Activated CD4-positive, alpha-beta T cell treated with anti-CD3 and anti-CD28 coated beads, Interleukin-10, Interleukin-2, amounts not matched to agents 100 ng/mL and 50 ng/mL, durations not matched to agents 16 hours and 8 hours (primary cell): Measurements from ENCODE around the gene TEKT3.

ENCODE experiments used
- DNase-seq: peaks from one replicate; pipeline ENCODE4 v3.0.0-alpha.2; 2020

TEKT3 gene

GRCh38 chr17:15289285-15290183 lies 51.9 kb downstream of the TEKT3 start:
- DNase-seq, result no peak

DNA sequence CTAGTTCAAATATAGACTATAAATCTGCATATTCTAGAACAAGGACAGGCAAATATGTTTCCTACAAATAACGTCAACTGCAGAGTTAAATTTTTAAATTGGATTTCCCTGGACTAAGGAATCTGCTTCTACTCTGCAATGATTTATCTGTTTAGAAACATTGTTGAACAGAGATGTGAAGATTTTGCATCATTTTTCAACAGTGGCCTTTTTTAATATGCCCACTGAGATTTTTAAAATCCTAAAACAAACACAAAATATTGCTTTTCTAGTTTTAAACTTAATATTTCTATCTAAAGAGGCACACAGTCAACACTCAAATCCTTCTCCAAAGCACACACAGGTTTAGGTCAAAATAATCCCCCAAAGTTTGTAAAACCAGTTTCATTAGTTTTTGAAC lies 52.5 kb downstream of the TEKT3 start:
- no peak for DNase-seq

DNA sequence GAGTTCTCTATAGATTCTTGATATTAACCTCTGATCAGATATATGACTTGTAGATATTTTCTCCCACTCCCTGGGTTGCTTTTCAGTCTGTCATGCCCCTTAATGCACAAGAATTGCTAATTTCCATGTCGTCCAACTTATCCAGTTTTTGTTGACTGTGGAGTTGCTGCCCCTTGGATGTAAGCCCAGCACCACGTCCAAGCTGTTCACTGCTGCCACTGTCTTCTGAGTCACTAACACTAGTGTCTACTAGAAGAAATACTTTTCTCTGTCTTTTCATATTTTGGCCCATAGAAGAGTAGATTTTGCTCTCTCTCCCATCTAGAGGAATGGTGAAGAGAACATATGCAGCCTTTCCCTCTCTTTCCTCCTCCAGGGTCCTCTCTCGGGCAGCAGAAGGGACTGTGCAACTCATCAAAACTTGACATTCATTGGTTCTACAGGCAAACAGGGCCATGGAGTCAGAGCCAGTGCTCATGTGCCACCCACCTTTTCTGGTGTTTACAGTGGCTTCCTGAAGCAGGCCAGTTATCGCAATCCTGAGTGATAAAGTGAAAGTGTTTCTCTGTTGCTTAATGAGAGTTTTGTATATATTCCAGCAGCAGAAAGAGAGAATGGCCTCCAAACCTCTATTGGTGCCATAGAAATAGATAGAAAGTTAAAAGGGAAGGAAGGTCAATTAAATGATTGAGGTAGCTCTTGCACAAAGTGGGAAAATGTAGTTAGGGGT lies 53.7 kb downstream of the TEKT3 start:
- no peak for DNase-seq

DNA sequence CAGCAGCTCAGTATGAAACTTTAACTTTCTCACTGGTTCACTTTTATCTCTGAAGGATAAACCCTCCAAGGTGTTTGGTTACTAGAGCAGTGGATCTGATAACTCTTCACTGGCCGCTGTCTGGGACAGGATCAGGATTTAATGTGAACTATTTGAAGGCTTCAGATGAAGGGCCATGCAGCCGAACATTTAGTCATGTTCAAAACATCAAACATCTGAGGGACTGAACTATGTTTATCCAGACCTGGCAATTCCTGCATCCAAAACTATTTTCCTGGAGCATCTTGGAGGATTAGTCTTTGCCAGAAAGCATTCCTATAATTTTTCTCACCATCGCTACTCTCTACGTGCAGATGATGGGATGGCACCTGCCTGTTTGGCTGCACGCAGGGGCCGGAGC lies 55.9 kb downstream of the TEKT3 start:
- no peak for DNase-seq

DNA sequence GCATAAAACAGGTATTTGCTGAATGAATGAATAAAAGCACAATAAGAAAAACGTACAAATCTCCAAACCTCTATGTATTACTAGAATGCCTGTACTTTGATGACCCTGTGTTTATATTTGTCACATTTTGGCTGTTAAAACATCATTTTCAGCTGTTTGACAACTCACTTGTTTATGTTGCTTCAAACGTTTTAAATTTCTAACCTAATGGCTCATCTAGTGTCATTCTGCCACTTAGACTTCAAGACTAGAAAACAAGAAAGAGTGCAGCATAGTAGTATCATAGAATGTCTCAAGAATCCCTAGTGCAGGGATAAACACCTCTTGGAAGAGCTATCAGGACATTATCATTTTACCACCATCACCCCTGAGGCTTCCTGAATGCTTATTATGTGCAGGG lies 56.9 kb downstream of the TEKT3 start:
- no peak for DNase-seq

GRCh38 chr17:15284107-15284506 lies 57.3 kb downstream of the TEKT3 start:
- no peak for DNase-seq

GRCh38 chr17:15281909-15282308 lies 59.5 kb downstream of the TEKT3 start:
- DNase-seq, result no peak

GRCh38 chr17:15278924-15279477 lies 62.4 kb downstream of the TEKT3 start:
- DNase-seq, result no peak

GRCh38 chr17:15278380-15278779 lies 63.0 kb downstream of the TEKT3 start:
- DNase-seq, result no peak

DNA sequence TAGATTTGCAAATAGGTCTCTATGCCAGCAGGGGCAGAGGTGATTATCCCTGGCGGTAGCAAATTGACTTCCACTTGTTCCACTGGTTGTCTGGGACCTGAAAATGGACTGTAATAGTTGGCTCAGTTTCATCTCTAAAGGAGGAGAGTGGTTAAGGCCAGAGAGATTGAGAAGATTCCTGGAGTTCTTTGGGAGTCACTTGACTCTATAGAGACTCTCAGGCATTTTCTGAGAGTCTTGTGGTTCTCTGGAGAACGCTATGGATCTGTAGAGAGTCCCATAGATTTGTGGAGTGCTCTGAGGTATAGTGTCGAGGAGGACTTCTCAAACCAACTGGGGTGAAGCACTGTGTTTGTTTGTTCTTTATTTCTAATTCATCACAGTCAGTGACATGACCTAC lies 67.4 kb downstream of the TEKT3 start:
- DNase-seq, result no peak

DNA sequence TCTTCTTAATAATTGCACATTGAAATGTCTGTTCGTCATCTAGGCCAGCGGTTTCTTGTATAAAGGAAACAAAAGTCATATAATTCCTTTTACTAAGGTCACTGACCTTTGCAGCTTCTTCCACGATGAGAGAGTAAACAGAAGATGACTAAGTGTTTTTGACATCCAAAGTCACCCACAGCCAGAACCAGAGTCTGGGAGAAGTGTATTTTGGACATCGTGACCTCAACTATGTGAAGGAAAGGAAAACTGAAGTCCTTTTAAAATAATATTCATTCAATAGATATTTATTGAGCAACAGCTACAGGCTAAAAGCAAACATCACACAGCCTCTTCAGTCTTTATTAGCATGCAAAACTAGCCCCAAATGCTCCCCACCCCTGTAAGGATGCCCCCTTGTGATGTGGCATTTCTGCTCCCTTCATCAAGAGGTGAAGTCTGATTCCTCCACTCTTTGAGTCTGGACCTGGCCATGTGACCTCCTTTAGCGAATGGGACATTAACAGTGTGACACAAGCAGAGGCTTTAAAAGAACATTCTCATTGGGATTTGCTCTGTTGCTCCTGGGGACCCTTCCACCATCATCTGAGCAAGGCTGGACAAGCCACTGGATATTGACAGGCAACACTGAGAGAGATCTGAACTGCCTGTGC lies 68.1 kb downstream of the TEKT3 start:
- no peak for DNase-seq

DNA sequence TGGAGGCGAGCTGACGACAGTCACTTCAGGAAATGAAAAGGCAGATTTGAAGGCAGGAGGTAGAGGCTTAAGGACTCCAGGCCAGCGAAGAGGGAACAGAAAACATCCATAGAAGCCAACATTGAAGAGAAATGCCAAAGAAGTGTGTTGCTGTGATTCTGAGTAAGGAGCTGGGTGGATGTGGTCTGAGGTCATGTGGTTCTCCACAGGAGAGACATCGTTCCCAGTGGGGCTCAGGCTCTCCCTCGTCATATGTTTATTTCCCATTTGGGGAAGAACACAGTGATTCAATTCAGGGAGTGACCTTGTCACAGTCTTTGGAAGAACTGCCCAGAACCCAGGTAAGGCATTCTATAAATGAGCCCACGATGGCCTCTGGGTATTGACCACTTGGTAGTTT lies 69.7 kb downstream of the TEKT3 start:
- DNase-seq, result no peak

DNA sequence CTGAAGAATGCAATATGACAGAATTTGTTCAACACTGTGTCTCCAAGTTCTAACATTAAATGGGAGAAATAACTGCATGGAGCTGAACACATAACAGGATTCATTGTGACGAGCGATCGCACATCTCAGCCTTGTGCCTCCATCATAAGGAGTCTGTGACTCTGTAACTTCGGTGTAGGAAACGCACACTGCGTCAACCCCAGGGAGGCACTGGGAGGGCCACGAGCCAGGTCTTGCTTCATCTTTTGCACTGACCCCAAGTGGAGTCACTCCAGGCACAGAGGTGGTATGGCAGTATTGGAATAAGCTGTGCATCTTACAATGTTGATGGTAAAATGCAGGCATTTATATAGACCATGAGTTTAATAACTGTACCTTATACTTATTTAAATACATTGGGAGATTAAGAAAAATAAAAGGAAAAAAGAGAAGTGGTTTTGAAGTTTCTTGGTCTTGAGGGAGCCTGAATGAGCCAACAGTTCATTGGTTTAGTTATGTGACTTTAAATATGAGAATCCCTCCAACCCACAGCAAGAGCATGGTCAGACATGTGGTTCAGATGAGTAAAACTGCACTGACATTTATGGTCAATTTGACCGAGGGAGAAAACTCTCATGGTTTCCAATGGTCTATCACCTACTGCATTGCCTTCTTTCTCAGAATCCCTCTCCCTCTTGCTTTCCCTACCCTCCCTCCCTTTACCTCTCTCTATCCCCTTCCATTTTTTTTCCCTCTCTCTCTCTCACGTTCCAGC lies 70.6 kb downstream of the TEKT3 start:
- DNase-seq, result no peak

- DNase-seq, result no peak
Measured at GRCh38 chr17:15269780-15270089, 71.7 kb downstream of the TEKT3 start.

DNA sequence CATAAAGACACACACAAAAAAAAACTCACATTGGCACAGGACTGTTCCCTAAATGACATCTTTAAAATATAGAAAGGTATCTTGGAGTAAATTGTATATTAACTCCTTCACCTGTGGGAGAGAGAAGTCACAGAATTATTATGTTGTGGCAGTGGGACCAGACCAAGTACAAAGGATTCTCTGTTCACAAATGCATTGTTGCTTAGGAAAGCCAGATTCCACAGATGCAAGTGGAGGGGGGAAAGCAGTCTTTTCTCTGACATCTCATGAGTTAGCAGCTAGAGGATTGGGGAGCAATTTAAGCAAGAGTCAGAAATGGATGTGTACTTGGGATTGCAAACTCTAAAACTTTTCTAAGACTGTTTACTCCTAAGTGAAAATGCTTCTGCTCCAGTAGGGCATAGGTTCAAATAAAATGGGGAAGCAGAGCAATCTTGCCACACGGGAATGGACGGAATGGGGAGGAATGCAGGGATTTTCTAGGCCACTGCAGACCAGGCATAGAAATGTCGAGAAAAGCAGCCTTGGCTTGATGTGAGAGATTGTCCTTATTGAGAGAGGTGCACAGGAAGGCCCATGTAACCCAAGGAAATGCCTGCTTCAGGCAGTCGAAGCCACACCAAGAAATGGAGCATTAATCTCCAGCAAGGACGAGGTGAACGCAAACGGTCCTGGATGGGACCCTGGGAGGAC lies 72.2 kb downstream of the TEKT3 start:
- DNase-seq, result no peak

GRCh38 chr17:15268461-15268860 lies 72.9 kb downstream of the TEKT3 start:
- DNase-seq, result no peak

GRCh38 chr17:15267996-15268395 lies 73.4 kb downstream of the TEKT3 start:
- no peak for DNase-seq

- no peak for DNase-seq
Measured at GRCh38 chr17:15266325-15267125, 74.9 kb downstream of the TEKT3 start.

GRCh38 chr17:15265131-15265530 lies 76.3 kb downstream of the TEKT3 start, which contains the start of gene PMP22:
Gene PMP22, minus strand, starts transcription at chr17:15265326. Its CDS starts 4,599 bp downstream, at chr17:15260727.
- DNase-seq, result no peak

GRCh38 chr17:15264542-15264941 lies 76.9 kb downstream of the TEKT3 start:
- no peak for DNase-seq

DNA sequence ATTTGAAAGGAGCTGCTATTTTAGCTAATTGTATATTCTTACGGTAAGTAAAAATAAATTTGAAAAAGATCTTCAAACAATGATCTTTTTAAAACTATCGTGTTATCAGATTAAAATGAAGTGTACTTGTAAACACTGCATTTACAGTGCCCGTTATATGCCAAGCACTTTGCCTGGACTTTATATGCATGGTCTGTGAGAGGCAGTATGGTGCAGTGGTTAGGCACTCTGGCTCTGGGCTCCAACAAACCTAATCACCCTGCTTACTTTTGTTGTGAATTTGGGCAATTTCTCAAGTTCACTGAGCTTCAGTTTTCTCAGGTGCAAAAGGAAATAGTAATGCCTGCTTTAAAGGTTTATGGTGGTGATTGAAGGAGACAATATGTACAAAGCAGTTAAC lies 77.7 kb downstream of the TEKT3 start:
- DNase-seq, result no peak
